Heart left ventricle (tissue), 13 donors: Measurements from ENCODE around the gene BSPRY.
"Not testable (repeated sequence)": the region's sequence is repeated elsewhere in the genome, so short reads cannot be mapped to it uniquely, and the experiment has no call there.

Experiments
- CTCF ChIP-seq, 12 donors: fragments of 200-600 bp; sonication (generic) in 4 of 12; IDR thresholded peaks; one replicate each; pipeline versions ENCODE4 v1.5.0 to v1.8.0; 2018 to 2022; ENCODE audit warnings: antibody characterized with exemption in 12 of 12, mild to moderate bottlenecking in 5 of 12
- POLR2A ChIP-seq, 2 donors: fragments of 450-650 bp; IDR thresholded peaks; one replicate each; pipeline ENCODE4 v1.6.1; 2017; ENCODE audit warnings: antibody characterized with exemption in 2 of 2, mild to moderate bottlenecking in 2 of 2, moderate library complexity in 2 of 2
- donor health status: ischemic (EF 13 %, LVEDD 7.1; RV severe dilation, severe dysfunction).
- donor health status: DM: no; HTN: yes; CAD: no.
- donor health status: DM: no; HTN: no; CAD: no.
- donor health status: ischemic (EF 25% LVEDD 6.9; RV normal size, moderate dysfunction).
- donor health status: ischemic (EF 25% LVEDD 5.7; RV mildly dilated, moderate dysfunction).
- donor health status: ischemic (EF 35%, LVEDD 5.7; RV mildly dilated, moderate dysfunction).
- donor health status: nonischemic (EF 11% LVEDD 7.7; RV severe dilation, severe dysfunction).
- donor health status: DM: yes; HTN: yes; CAD: no.
- donor health status: PGD.
- donor health status: ischemic (EF 29% LVEDD 5.4; RV normal size, mild dysfunction).
- donor health status: nonischemic (EF 23%, LVEDD 6.1; RV moderate dilation, normal function).

- TF ChIP-seq POLR2A, CTCF (IDR thresholded peaks at IDR 0.05): not testable (repeated sequence)
These were observed 30.5 kb downstream of the BSPRY start for GRCh38 chr9:113379829-113380210.
